ENCODE results near the gene AGTR1.

DNA sequence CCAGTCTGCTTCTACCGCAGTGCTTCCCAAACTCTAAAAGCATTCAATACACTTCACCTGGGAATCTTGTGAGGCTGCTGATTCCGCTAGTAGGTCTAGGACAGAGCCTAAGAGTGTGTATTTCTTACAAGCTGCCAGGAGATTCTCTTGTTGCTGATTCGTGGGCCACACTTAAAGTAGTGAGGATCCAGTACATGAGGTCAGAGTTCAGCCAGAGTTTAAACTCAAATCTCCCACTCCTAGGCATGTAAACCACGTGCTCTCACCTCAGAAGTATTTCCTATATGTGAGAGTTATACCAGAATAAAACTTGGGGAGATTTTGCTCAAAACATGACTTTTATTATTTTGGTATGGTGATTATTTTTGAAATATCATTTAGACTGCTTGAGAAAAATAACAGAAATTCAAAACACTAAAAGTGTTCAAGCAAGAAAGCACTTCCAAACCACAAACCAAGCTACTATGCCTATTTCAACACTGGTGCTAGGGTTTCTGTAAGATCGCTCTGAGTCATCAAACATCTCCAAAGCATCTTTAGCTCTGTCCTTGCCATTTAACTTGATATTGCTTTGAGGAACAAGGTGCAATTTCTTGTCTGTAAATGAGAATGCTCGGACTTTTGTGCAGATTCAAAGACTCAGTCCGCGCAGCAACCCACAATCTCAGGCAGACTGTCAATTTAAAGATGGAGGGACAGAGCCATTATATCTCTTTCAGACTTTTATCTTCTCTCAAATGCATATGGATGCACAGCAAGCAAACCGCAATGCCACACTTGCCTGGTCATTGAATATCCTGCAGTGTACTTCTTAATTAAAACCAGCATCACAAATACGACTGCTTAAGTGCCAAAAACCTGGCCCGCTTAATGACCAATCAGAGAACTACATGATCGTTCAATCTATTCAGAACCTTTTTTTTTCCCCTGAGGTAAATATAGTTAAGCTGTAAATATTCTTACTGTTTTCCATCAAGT lies 59.8 kb downstream of the AGTR1 start:
- TF ChIP-seq CTCF (optimal IDR thresholded peaks at IDR 0.05 in 1 of 3, IDR thresholded peaks at IDR 0.05 in 1 of 3, conservative IDR thresholded peaks at IDR 0.05 in 1 of 3; ENCODE audit: extremely low read depth in 1 of 3, insufficient read depth in 2 of 3, low read length in 3 of 3), result no peak
- no peak for TF ChIP-seq EZH2 (IDR thresholded peaks at IDR 0.05; ENCODE audit: low read length)
